ENCODE data around the gene S100PBP.

- TF ChIP-seq NR3C1 (CRISPR knock-in tag; IDR thresholded peaks at IDR 0.05), result no peak
- no peak for TF ChIP-seq NCOA1 (CRISPR knock-in tag; IDR thresholded peaks at IDR 0.05)
- TF ChIP-seq POLR2AphosphoS5 (IDR thresholded peaks at IDR 0.05; ENCODE audit: low read depth, low read length), result no peak
- no peak for TF ChIP-seq NFIC (IDR thresholded peaks at IDR 0.05; ENCODE audit: low read length)
- no peak for TF ChIP-seq ZBTB1 (CRISPR knock-in tag; IDR thresholded peaks at IDR 0.05; ENCODE audit: borderline replicate concordance)
- TF ChIP-seq ZNF407 (CRISPR knock-in tag; IDR thresholded peaks at IDR 0.05; ENCODE audit: not compliant biosample characterization), result no peak
- TF ChIP-seq CTCF (CRISPR knock-in tag; IDR thresholded peaks at IDR 0.05), result no peak
- no peak for TF ChIP-seq SUZ12 (IDR thresholded peaks at IDR 0.05; ENCODE audit: low read depth, low read length)
- no peak for TF ChIP-seq TCF7L2 (IDR thresholded peaks at IDR 0.05; ENCODE audit: low read depth, low read length)
- no peak for TF ChIP-seq JUNB (CRISPR knock-in tag; IDR thresholded peaks at IDR 0.05; ENCODE audit: borderline replicate concordance)
- TF ChIP-seq GABPB1 (CRISPR knock-in tag; IDR thresholded peaks at IDR 0.05), result no peak
Measured at GRCh38 chr1:32780628-32781234, 36.7 kb upstream of the S100PBP start.
